Measurements from ENCODE around the gene LRP11. TPM values are rescaled to one million over a fixed set of nuclear protein-coding genes. Genes with fewer than 3 reads are reported as not detected.
"Not testable (repeated sequence)": the region's sequence is repeated elsewhere in the genome, so short reads cannot be mapped to it uniquely, and the experiment has no call there.

The LRP11 gene
- total RNA-seq, 2 experiments from 2014 or later, result 1.9 TPM

DNA sequence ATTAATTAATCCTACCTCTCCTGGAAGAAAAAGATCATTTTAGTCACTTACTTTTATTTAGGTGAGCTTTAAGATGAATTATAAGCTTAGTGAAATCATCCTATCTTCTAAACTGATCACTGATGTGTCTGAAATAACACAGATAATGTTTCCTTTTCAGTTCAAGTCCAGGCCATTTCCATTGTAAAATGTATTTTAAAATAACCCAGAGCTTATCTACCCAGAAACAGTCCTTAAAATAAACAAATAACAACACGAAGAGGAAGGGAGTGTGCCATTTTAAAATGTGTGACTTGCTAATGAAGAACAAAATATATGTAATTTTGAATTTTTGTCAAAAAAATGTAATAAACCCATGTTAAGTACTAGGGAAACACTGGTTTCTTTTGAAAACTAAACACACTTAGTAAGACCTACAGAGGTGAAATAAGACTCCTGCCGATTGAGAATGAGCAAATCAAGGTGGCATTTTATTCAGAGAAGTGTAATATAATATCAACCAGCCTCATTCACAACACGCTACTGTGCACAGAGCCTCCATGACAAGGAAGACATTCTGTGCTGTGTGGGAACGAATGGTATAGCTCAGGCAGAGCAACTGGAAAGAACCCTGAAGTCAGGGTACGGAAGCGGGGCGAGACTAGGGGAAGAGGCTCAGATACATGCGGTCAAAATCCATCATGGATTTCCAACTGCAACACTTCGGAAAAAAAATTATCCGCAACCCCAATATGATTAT, 7.7 kb downstream of the LRP11 start:
- Mint-ChIP-seq H3K27me3 (peaks cover 26% of the 10 kb centered on the region), H3K9me3 (no peaks in the 10 kb centered on the region), H3K4me1 (ENCODE audit: low read depth) (peaks cover 7% of the 10 kb centered on the region), H3K27ac (no peak overlapping the region), H3K4me3 (no peak overlapping the region), H3K36me3 (ENCODE audit: low read depth) (no peaks in the 10 kb centered on the region)
- ChIA-PET CTCF (interaction anchor here (0.7 to 1.9 kb wide), 3 partner anchors 9 to 20 kb away, joined by 3 to 5 read pairs (median 5); no protein-coding TSS in a partner anchor), POLR2A (no interaction called here)
- DNase-seq (no peak), ATAC-seq (no peak)
- TF ChIP-seq CTCF (IDR thresholded peaks at IDR 0.05), result no peak
- intact Hi-C loops (cut with micrococcal nuclease), result no loop called here

DNA sequence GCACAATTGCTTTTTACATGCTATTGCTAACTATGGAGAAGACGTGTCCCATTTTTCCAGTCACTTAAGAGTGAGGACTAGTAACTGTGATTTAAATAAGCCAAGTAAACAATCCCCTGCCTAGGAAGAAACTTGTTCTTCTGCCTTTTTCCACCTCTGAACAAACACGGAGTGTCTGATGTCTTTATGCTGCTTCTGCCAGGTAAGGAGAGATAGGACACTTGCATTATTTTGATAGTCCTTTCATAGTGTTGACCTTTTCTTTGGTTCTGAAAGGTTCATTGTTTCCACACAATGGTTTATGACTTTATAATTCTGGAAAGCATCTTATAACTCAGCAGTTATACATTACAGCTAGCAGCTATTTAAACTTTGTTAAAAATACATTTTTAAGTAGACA, 8.4 kb downstream of the LRP11 start:
- intact Hi-C loops (cut with micrococcal nuclease), result no loop called here
- no peak for TF ChIP-seq CTCF (IDR thresholded peaks at IDR 0.05)
- no peaks in the 10 kb centered on the region for H3K36me3 Mint-ChIP-seq (ENCODE audit: low read depth)
- ATAC-seq (no peak), DNase-seq (no peak)
- ChIA-PET POLR2A (no interaction called here), CTCF (interaction anchor here (0.7 to 1.9 kb wide), 3 partner anchors 9 to 19 kb away, joined by 3 to 5 read pairs (median 5); no protein-coding TSS in a partner anchor)
- no peak overlapping the region for H3K4me3 Mint-ChIP-seq
- H3K27ac Mint-ChIP-seq, result no peak overlapping the region
- peaks cover 25% of the 10 kb centered on the region for H3K27me3 Mint-ChIP-seq
- peaks cover 7% of the 10 kb centered on the region for H3K4me1 Mint-ChIP-seq (ENCODE audit: low read depth)
- no peaks in the 10 kb centered on the region for H3K9me3 Mint-ChIP-seq

- ChIA-PET CTCF (interaction anchor here (1.9 kb wide), 1 partner anchor 8 kb away, joined by 5 read pairs; no protein-coding TSS in a partner anchor), POLR2A (no interaction called here)
- Mint-ChIP-seq H3K27me3 (peaks cover 20% of the 10 kb centered on the region), H3K4me3 (no peak overlapping the region), H3K27ac (no peak overlapping the region), H3K9me3 (no peaks in the 10 kb centered on the region), H3K4me1 (ENCODE audit: low read depth) (peaks cover 7% of the 10 kb centered on the region), H3K36me3 (ENCODE audit: low read depth) (no peaks in the 10 kb centered on the region)
- no peak for ATAC-seq
- DNase-seq, result no peak
- TF ChIP-seq CTCF (IDR thresholded peaks at IDR 0.05), result no peak
- intact Hi-C loops (cut with micrococcal nuclease), result no loop called here
These were observed 9.0 kb downstream of the LRP11 start for GRCh38 chr6:149855040-149855654.

DNA sequence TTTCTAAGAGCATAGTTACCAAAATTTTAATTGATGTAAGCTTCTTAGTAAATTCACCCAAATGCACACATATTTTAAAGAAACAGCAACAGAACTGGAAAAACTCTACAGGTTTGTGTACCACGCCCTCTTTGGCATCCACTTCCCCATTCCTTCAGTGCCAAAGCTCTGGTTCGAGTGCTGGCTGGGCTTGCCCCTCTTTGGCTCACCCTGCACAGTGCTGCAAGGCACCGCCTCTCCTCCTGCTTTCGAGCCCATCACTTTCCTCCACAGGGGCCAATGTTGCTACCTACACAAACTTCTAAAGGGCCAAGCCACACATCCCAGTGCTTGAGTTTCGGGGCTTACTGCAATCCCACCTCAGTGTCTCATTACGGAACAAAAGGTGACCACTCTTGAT, 9.6 kb downstream of the LRP11 start:
- CTCF ChIA-PET, result interaction anchor here (2.0 kb wide), 1 partner anchor 11 kb away, joined by 4 read pairs; no protein-coding TSS in a partner anchor
- POLR2A ChIA-PET, result no interaction called here
- ATAC-seq (no peak), DNase-seq (no peak)
- intact Hi-C loops (cut with micrococcal nuclease), result no loop called here
- Mint-ChIP-seq H3K27me3 (peaks cover 20% of the 10 kb centered on the region), H3K4me3 (no peak overlapping the region), H3K36me3 (ENCODE audit: low read depth) (no peaks in the 10 kb centered on the region), H3K9me3 (no peaks in the 10 kb centered on the region), H3K4me1 (ENCODE audit: low read depth) (peaks cover 7% of the 10 kb centered on the region), H3K27ac (no peak overlapping the region)
- TF ChIP-seq CTCF (IDR thresholded peaks at IDR 0.05), result no peak

- H3K4me1 Mint-ChIP-seq (ENCODE audit: low read depth); H3K4me3 Mint-ChIP-seq; intact Hi-C loops (cut with micrococcal nuclease); ATAC-seq; DNase-seq; H3K36me3 Mint-ChIP-seq (ENCODE audit: low read depth); POLR2A ChIA-PET; H3K9me3 Mint-ChIP-seq; H3K27ac Mint-ChIP-seq: not testable (repeated sequence)
- H3K27me3 Mint-ChIP-seq, result peaks cover 17% of the 10 kb centered on the region
- CTCF ChIA-PET, result interaction anchor here (2.0 kb wide), 1 partner anchor 11 kb away, joined by 4 read pairs; no protein-coding TSS in a partner anchor
These were observed 10.1 kb downstream of the LRP11 start for GRCh38 chr6:149854017-149854416.
